NCI-H1048 (cell line): ENCODE results near the gene RPUSD1.
"Not testable (repeated sequence)": the region's sequence is repeated elsewhere in the genome, so short reads cannot be mapped to it uniquely, and the experiment has no call there.

Experiments
- DNase-seq: peaks from one replicate; lab custom pipeline; 2025; lab: John Stamatoyannopoulos, UW

RPUSD1 gene

DNA sequence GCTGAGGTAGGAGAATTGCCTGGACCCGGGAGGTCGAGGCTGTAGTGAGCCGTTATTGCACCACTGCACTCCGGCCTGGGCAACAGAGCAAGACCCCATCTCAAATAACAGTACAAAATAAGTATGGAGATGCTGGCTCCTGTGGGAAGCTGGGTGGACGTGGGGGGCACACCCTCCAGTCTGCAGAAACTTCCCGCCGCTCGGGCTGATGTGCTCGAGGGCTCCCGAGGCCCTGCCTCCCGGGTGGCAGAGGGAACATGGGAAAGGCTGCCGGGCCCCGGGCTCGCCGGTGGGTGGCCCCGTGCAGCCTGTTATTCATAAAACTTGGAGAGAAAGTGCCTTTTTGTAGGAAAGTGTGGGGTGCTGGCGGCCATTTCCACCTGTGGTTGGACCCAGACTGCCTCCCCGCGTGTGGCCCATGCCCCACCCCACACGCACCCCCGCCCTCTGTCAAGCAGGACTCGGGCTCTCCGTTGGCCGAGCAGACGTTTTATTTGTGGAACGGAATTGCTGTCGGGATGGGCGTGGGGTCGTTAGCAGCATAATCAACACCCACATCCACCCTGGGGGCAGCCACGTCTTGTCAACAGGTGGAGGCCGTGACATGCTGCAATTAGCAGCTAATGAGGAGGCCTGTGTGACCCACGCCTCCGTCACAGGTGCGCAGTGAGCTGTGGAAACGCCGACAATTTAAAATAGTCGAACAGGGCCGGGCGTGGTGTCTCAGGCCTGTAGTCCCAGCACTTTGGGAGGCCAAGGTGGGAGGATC, 40.0 kb downstream of the RPUSD1 start:
- DNase-seq = no peak

- DNase-seq = no peak
Observed at GRCh38 chr16:746637-747036, 41.5 kb downstream of the RPUSD1 start.

DNA sequence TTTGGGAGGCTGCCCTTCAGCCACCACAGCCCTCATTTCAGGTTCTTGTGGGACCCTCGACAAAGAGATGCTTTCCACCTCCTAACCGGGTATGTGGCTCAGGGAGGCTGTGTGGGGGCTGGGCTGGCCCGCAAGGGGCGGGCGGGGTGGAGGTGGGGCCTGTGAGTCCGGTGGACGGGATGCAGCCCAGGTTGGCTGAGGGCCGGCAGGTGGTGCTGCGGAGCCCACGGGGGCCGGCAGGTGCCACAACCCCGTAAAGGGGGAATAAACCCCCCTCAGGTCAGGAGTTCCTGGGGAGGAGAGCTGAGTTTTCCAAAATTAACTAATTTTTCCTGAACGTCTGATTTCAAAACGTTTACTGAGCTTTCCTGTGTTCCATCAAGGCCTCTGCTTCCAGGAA, 42.4 kb downstream of the RPUSD1 start:
- DNase-seq = no peak

- DNase-seq = no peak
Observed at GRCh38 chr16:743794-744500, 44.2 kb downstream of the RPUSD1 start.

DNA sequence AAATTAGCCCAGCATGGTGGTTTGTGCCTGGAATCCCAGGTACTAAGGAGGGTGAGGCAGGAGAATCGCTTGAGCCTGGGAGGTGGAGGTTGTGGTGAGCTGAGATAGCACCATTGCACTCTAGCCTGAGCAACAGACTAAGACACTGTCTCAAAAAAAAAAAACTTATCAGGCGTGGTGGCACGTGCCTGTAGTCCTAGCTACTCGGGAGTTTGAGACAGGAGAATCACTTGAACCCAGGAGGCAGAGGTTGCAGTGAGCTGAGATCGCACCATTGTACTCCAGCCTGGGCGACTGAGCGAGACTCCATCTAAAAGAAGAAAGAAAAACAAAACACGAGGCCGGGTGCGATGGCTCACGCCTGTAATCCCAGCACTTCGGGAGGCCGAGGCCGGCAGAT, 45.3 kb downstream of the RPUSD1 start:
- DNase-seq = not testable (repeated sequence)

DNA sequence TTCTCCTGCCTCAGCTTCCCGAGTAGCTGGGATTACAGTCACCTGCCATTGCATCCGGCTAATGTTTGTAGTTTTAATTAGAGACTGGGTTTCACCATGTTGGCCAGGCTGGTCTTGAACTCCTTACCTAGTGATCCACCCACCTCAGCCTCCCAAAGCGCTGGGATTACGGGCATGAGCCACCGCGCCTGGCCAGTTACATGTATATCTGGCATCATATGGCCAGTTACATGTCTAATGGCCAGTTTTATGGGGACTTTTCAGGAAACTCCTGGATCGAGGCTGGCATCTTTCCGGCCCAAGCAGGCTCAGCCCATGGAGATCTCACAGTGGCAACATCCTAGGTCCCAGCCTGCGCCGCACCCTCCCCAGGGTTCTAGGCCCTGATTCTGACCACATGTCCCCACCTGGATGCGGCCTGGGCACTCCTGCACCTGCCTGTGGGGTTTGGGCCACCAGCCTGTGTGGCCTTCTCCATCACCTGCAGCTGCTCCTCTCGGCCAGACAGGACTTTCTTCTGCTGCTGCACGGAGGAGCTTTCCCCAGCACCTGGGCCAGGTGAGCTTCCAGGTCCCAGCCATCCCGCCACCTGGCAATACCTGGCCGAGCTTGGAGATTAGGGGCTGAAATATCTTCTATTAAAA, 46.1 kb downstream of the RPUSD1 start:
- no peak for DNase-seq

- DNase-seq = peak; percentile 59
Observed at GRCh38 chr16:740764-741505, 47.2 kb downstream of the RPUSD1 start, which contains the start of gene CIAO3. Gene CIAO3, minus strand, starts transcription at chr16:740997. Its CDS starts 12 bp downstream, at chr16:740985.

GRCh38 chr16:740459-740763, 47.8 kb downstream of the RPUSD1 start:
- DNase-seq = no peak

DNA sequence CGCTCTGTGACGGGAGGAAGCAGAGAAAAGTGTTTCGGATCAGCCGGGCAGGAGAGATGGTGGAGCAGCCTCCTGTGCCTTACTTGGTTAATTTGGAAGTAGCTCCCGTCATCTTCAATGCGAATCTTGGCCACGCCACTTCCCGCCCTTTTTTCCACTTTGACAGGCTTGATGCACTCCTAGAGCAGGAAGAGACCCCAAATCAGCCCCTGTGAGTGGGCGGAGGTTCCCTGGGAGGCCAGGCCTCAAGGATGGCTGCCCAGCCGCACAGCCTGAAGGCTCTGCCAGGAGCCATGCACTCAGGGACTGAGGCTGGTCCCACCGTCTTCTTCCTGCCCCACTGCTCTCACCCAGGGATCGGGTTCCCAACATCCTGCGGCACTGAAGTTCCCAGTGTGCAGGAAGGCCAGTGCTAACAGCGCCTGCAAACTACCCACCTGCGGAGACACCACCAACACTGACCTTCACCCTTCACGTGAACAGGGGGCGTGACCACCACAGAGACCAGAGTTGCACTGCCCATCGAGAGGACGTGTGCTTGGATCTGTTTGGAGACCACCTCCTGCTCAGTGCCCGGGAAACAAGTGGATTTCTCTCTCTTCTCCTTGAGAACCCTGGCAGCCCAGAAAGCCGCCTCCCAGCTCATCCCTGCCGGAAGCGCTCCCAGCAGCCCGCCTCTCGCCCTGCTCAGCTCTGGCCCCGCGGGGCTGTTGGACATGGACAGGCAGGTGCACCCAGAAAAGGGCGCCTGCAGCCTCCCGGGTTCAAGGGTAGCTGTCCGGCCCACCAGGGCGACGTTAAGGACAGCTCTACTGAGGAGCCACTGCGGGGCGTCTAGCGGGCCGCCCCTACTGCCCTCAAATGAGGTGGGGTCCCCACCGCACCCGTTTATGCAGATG, 48.4 kb downstream of the RPUSD1 start:
- DNase-seq = no peak

- no peak for DNase-seq
Observed at GRCh38 chr16:736936-737481, 51.2 kb downstream of the RPUSD1 start.

- DNase-seq = no peak
Observed at GRCh38 chr16:735982-736453, 52.2 kb downstream of the RPUSD1 start.

DNA sequence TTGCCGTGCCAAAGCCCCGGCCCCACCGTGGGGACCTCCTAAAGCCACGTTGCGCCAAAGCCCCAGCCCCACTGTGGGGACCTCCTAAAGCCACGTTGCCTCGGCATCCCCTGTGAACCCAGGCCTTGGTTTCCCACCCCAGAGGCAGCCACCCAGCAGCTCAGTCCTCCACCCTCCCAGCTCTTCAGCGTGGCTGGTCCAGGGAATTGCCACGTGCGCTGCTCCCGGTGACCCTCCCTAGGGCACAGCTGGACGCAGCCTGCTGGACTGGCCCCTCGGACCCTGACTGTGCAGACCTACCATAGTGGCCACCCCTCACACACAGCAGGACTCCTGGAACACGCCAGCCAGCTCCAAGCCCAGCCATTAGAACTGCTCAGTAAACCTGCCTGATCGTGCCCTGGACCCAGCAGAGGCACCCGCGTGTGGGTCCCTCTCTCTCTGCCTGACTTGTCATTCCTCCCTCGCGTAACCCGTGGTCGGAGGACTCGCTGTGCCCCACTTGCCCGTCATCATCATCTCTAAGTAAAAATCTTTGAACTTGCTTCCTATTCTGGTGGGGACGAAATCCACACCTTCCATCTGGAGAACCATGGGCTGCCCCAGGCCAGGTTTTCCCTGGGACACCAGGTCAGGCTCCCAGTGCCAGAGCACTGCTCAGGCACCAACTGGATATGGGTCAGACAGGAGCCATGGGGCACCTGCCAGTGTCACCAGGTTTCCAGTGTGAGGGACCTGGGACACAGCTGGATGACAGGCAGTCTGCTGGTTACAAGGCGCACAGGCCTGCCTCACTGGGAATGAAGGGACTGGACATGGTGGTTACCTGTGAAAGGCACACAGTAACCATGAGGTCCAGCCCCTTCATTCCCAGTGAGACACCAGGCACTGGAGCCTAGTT, 53.0 kb downstream of the RPUSD1 start:
- no peak for DNase-seq
